D341Med (cell line): Measurements from ENCODE around the gene GABBR2.

ENCODE experiments used
- DNase-seq: peaks from one replicate; pipeline ENCODE4 v3.0.0; 2012; ENCODE audit warnings: low spot score

The GABBR2 gene

GRCh38 chr9:98369471-98369870 lies 339.3 kb downstream of the GABBR2 start:
- DNase-seq, result no peak

- no peak for DNase-seq
These were observed 339.7 kb downstream of the GABBR2 start for GRCh38 chr9:98369066-98369425.

- DNase-seq, result peak; percentile 9
These were observed 340.2 kb downstream of the GABBR2 start for GRCh38 chr9:98368366-98369065.

GRCh38 chr9:98367923-98368322 lies 340.8 kb downstream of the GABBR2 start:
- DNase-seq, result no peak

GRCh38 chr9:98367371-98367900 lies 341.3 kb downstream of the GABBR2 start:
- no peak for DNase-seq

- DNase-seq, result no peak
These were observed 343.0 kb downstream of the GABBR2 start for GRCh38 chr9:98365781-98366180.

- DNase-seq, result peak; percentile 16
These were observed 343.5 kb downstream of the GABBR2 start for GRCh38 chr9:98365227-98365669.

- peak; percentile 72 for DNase-seq
These were observed 344.6 kb downstream of the GABBR2 start for GRCh38 chr9:98364086-98364485.

GRCh38 chr9:98363644-98364043 lies 345.1 kb downstream of the GABBR2 start:
- no peak for DNase-seq

- peak; percentile 10 for DNase-seq
These were observed 346.0 kb downstream of the GABBR2 start for GRCh38 chr9:98362624-98363252.

- peak; percentile 8 for DNase-seq
These were observed 347.1 kb downstream of the GABBR2 start for GRCh38 chr9:98361645-98362044.

- DNase-seq, result no peak
These were observed 348.5 kb downstream of the GABBR2 start for GRCh38 chr9:98360176-98360708.

- DNase-seq, result peak; percentile 12
These were observed 349.2 kb downstream of the GABBR2 start for GRCh38 chr9:98359569-98359968.

GRCh38 chr9:98357921-98358535 lies 350.7 kb downstream of the GABBR2 start:
- DNase-seq, result no peak

GRCh38 chr9:98356953-98357690 lies 351.6 kb downstream of the GABBR2 start:
- no peak for DNase-seq

- DNase-seq, result no peak
These were observed 352.4 kb downstream of the GABBR2 start for GRCh38 chr9:98356326-98356725.

- DNase-seq, result no peak
These were observed 357.4 kb downstream of the GABBR2 start for GRCh38 chr9:98351370-98351769.

- DNase-seq, result no peak
These were observed 361.1 kb downstream of the GABBR2 start for GRCh38 chr9:98347642-98348041.

- DNase-seq, result no peak
These were observed 363.7 kb downstream of the GABBR2 start for GRCh38 chr9:98345011-98345410.

GRCh38 chr9:98344581-98344980 lies 364.2 kb downstream of the GABBR2 start:
- DNase-seq, result no peak

GRCh38 chr9:98342820-98343210 lies 365.9 kb downstream of the GABBR2 start:
- no peak for DNase-seq
